ENCODE data around the gene ZNF862. TPM values are rescaled to one million over a fixed set of nuclear protein-coding genes. Genes with fewer than 3 reads are reported as not detected.

The ZNF862 gene
- total RNA-seq, 1 experiment from 2014 or later: 3.6 TPM

DNA sequence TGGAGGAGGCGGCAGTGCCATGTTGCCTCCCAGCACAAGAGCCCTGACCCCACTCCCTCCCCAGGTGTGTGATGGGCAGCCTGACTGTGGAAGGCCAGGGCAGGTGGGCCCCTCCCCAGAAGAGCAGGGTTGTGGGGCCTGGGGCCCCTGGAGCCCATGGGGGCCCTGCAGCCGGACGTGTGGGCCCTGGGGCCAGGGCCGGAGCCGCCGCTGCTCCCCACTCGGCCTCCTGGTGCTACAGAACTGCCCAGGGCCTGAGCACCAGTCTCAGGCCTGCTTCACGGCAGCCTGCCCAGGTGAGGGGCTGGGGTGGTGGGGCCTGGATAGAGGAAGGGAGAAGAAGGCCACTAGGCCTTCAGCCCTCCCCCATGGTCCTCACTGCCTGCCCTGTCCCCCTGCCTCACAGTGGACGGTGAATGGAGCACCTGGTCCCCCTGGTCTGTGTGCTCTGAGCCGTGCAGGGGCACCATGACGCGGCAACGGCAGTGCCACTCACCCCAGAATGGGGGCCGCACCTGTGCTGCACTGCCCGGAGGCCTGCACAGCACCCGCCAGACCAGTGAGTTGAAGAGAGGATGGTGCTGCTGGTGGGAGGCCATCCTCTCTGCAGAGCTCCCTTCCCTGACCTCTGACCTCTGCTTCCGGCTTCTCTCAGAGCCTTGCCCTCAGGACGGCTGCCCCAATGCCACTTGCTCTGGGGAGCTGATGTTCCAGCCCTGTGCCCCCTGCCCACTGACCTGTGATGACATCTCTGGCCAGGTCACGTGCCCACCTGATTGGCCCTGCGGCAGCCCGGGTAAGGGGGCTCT is 46.6 kb upstream of the ZNF862 start (continued):
- TF ChIP-seq SMAD3 (CRISPR knock-in tag; IDR thresholded peaks at IDR 0.05; ENCODE audit: borderline replicate concordance): no peak
- TF ChIP-seq ZNF396 (CRISPR knock-in tag; IDR thresholded peaks at IDR 0.05; ENCODE audit: borderline replicate concordance): no peak
- TF ChIP-seq, protein P1, sequence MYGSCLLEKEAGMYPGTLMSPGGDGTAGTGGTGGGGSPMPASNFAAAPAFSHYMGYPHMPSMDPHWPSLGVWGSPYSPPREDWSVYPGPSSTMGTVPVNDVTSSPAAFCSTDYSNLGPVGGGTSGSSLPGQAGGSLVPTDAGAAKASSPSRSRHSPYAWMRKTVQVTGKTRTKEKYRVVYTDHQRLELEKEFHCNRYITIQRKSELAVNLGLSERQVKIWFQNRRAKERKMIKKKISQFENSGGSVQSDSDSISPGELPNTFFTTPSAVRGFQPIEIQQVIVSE (CRISPR knock-in tag; IDR thresholded peaks at IDR 0.05; ENCODE audit: borderline replicate concordance): no peak

DNA sequence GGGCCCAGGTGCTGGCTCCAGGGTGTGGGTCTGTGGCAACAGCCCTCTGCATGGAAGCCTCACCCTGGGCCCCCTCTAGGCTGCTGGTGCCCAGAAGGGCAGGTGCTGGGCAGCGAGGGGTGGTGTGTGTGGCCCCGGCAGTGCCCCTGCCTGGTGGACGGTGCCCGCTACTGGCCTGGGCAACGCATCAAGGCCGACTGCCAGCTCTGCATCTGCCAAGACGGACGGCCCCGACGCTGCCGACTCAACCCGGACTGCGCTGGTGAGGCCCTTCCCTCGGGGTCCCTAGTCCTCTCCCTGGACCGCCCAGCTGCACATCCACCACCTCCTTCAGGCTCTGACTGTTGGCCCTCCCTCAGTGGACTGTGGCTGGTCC is 46.0 kb upstream of the ZNF862 start:
- no peak overlapping the region for H3K27ac Mint-ChIP-seq
- H3K4me1 Mint-ChIP-seq: peaks cover 7% of the 10 kb centered on the region; the same call in 1 of the 2 replicates
- ATAC-seq (no peak), DNase-seq (ENCODE audit: low spot score) (no peak)
- POLR2A ChIA-PET: interaction anchor here (1.4 kb wide), 1 partner anchor 67 kb away, joined by 3 read pairs; no protein-coding TSS in a partner anchor
- CTCF ChIA-PET: interaction anchor here (2.7 to 5.0 kb wide), 2 partner anchors 28 to 57 kb away, joined by 13 to 51 read pairs; no protein-coding TSS in a partner anchor
- H3K4me3 Mint-ChIP-seq: no peak overlapping the region
- H3K9me3 Mint-ChIP-seq: no peaks in the 10 kb centered on the region
- no peak for TF ChIP-seq TEAD4 (CRISPR knock-in tag; IDR thresholded peaks at IDR 0.05)
- no peak for TF ChIP-seq NFATC4 (CRISPR knock-in tag; IDR thresholded peaks at IDR 0.05)
- no peak for TF ChIP-seq NR2C2 (CRISPR knock-in tag; IDR thresholded peaks at IDR 0.05)
- TF ChIP-seq ZNF423 (CRISPR knock-in tag; IDR thresholded peaks at IDR 0.05): no peak
- TF ChIP-seq, protein P2, sequence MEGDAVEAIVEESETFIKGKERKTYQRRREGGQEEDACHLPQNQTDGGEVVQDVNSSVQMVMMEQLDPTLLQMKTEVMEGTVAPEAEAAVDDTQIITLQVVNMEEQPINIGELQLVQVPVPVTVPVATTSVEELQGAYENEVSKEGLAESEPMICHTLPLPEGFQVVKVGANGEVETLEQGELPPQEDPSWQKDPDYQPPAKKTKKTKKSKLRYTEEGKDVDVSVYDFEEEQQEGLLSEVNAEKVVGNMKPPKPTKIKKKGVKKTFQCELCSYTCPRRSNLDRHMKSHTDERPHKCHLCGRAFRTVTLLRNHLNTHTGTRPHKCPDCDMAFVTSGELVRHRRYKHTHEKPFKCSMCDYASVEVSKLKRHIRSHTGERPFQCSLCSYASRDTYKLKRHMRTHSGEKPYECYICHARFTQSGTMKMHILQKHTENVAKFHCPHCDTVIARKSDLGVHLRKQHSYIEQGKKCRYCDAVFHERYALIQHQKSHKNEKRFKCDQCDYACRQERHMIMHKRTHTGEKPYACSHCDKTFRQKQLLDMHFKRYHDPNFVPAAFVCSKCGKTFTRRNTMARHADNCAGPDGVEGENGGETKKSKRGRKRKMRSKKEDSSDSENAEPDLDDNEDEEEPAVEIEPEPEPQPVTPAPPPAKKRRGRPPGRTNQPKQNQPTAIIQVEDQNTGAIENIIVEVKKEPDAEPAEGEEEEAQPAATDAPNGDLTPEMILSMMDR (IDR thresholded peaks at IDR 0.05): no peak
- TF ChIP-seq, protein P1 (CRISPR knock-in tag; IDR thresholded peaks at IDR 0.05; ENCODE audit: borderline replicate concordance): no peak
- no peak for TF ChIP-seq ZNF232 (CRISPR knock-in tag; IDR thresholded peaks at IDR 0.05)
- no peak for TF ChIP-seq ATF1 (CRISPR knock-in tag; IDR thresholded peaks at IDR 0.05)
- no peak for TF ChIP-seq ZNF416 (CRISPR knock-in tag; IDR thresholded peaks at IDR 0.05)
- TF ChIP-seq, protein P3, sequence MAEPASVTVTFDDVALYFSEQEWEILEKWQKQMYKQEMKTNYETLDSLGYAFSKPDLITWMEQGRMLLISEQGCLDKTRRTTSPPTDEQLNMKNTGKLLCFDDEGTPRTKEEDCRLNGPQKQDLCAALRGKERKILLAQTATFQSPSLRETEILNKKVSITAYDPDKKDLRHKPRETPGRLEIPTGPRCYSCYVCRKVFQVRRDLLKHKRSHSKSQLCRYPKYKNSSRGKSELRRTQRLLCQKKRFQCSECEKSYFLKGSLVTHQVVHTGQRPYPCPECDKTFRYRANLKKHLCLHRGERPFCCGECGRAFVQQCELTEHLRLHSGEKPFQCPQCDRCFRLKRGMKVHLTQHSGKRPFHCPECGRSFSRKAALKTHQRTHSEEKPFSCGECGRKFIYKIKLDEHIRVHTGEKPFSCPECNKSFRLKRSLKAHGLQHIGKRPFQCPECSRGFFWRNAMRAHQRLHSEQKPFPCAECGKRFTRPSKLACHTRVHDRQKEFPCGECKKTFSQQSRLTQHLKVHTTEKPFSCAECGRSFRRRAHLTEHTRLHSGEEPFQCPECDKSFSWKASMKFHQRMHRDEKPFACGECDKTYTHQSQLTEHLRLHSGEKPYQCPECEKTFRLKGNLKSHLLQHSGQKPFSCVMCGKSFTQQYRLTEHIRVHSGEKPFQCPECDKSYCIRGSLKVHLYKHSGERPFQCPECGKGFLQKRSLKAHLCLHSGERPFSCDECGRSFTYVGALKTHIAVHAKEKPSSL (CRISPR knock-in tag; conservative IDR thresholded peaks at IDR 0.05): no peak
- TF ChIP-seq GTF2I (CRISPR knock-in tag; conservative IDR thresholded peaks at IDR 0.05): no peak
- TF ChIP-seq, protein P4, sequence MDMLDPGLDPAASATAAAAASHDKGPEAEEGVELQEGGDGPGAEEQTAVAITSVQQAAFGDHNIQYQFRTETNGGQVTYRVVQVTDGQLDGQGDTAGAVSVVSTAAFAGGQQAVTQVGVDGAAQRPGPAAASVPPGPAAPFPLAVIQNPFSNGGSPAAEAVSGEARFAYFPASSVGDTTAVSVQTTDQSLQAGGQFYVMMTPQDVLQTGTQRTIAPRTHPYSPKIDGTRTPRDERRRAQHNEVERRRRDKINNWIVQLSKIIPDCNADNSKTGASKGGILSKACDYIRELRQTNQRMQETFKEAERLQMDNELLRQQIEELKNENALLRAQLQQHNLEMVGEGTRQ (CRISPR knock-in tag; IDR thresholded peaks at IDR 0.05): no peak
- no peak for TF ChIP-seq FOXP1 (CRISPR knock-in tag; IDR thresholded peaks at IDR 0.05; ENCODE audit: borderline replicate concordance)
- TF ChIP-seq, protein P5, sequence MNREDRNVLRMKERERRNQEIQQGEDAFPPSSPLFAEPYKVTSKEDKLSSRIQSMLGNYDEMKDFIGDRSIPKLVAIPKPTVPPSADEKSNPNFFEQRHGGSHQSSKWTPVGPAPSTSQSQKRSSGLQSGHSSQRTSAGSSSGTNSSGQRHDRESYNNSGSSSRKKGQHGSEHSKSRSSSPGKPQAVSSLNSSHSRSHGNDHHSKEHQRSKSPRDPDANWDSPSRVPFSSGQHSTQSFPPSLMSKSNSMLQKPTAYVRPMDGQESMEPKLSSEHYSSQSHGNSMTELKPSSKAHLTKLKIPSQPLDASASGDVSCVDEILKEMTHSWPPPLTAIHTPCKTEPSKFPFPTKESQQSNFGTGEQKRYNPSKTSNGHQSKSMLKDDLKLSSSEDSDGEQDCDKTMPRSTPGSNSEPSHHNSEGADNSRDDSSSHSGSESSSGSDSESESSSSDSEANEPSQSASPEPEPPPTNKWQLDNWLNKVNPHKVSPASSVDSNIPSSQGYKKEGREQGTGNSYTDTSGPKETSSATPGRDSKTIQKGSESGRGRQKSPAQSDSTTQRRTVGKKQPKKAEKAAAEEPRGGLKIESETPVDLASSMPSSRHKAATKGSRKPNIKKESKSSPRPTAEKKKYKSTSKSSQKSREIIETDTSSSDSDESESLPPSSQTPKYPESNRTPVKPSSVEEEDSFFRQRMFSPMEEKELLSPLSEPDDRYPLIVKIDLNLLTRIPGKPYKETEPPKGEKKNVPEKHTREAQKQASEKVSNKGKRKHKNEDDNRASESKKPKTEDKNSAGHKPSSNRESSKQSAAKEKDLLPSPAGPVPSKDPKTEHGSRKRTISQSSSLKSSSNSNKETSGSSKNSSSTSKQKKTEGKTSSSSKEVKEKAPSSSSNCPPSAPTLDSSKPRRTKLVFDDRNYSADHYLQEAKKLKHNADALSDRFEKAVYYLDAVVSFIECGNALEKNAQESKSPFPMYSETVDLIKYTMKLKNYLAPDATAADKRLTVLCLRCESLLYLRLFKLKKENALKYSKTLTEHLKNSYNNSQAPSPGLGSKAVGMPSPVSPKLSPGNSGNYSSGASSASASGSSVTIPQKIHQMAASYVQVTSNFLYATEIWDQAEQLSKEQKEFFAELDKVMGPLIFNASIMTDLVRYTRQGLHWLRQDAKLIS (CRISPR knock-in tag; IDR thresholded peaks at IDR 0.05; ENCODE audit: borderline replicate concordance): no peak
- no peak for TF ChIP-seq KAT7 (CRISPR knock-in tag; IDR thresholded peaks at IDR 0.05; ENCODE audit: borderline replicate concordance)
- TF ChIP-seq, protein P6, sequence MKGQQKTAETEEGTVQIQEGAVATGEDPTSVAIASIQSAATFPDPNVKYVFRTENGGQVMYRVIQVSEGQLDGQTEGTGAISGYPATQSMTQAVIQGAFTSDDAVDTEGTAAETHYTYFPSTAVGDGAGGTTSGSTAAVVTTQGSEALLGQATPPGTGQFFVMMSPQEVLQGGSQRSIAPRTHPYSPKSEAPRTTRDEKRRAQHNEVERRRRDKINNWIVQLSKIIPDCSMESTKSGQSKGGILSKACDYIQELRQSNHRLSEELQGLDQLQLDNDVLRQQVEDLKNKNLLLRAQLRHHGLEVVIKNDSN (CRISPR knock-in tag; IDR thresholded peaks at IDR 0.05): no peak
- no peak for TF ChIP-seq ETV6 (CRISPR knock-in tag; IDR thresholded peaks at IDR 0.05)
- peaks cover 47% of the 10 kb centered on the region for H3K27me3 Mint-ChIP-seq (ENCODE audit: low read depth)
- H3K36me3 Mint-ChIP-seq: no peaks in the 10 kb centered on the region
